ENCODE measurements around the gene WASF2.

DNA sequence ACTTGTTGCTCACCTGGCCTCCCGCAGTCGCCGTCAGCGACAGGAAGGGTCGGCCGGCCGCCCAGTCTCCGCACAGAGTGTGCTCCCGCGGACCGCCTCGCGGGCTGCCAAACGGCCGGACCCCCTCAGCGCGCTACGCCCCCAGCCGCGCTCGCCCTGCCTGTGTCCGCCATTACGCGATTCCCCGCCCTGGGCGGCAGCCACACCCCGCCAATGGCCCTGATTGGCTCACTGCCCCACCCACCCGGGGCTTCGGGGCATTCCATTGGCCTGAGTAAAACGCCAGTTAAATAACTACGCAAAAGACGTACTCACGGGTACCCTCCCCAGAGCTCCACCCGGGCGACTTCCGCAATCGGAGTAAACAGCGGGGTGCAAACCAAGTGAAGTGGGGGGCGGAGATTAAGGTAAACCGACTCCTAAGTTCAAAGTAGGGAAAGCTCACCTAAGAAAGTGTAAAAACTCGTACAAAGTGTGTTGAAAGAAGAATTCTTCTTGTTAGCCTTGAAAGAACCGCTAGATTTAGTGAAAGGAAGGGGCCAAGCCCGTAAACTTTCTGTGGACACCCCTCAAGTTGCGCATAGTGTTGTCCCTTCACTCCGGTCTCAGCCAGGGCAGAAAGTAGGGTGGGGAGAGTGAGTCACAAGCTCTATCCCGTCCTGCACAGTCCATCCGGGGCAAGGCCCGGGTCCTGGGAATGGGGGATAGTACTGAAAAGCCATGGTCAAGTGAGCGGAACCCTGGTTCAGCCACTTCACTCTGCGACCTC lies at the start of gene WASF2:
- no peak for TF ChIP-seq CTCF (conservative IDR thresholded peaks at IDR 0.05)
- no peak for TF ChIP-seq EZH2 (IDR thresholded peaks at IDR 0.05; ENCODE audit: low read depth)

Measured in PC-9 (cell line).